Esophagus muscularis mucosa (tissue), 3 donors: ENCODE data around the gene GNAZ.

Experiments
- POLR2A ChIP-seq: fragments of 450-650 bp; IDR thresholded peaks from one replicate; pipeline ENCODE4 v1.6.1; 2017; ENCODE audit warnings: antibody characterized with exemption, moderate library complexity, mild to moderate bottlenecking, low read depth
- TF ChIP-seq, protein P1 (sequence below), 3 experiments: fragments of 200-600 bp in 2 of 3; fragments of 450-650 bp in 1 of 3; sonication (generic) in 2 of 3; IDR thresholded peaks; one replicate each; pipeline ENCODE4 v1.5.1; 2017 to 2019; ENCODE audit warnings: antibody characterized with exemption in 3 of 3, mild to moderate bottlenecking in 2 of 3, moderate library complexity in 1 of 3

DNA sequence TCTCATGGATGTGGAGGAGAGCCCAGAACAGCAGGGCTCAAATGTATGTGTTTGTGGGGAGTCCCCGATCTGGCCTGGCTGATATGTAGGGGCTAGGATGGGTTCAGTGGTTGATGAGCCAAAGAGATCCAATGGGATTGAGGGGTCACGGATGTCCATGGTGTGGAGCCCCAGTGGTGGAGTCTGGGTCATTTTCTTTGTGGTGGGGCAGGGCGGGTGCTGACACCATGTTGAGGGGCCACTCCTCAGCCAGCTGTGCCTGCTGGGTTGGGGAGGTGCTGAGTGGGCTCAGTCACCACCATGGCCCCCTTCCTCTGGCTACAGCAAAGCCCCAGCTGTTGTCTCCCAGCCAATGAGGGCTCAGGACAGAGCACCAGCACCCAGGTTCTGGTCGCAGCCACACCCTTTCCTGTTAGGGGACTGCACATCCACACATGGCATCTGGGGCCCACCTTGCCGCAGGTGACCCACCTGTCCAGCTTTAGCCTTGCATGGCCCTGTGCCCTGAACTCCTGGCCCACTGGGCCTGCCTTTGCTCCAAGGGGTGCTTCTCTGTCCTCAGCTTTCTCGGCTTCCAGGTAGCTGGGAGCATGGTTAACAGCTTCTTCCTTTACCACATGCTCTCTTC is 3.2 kb upstream of the GNAZ start:
- TF ChIP-seq, protein P1, sequence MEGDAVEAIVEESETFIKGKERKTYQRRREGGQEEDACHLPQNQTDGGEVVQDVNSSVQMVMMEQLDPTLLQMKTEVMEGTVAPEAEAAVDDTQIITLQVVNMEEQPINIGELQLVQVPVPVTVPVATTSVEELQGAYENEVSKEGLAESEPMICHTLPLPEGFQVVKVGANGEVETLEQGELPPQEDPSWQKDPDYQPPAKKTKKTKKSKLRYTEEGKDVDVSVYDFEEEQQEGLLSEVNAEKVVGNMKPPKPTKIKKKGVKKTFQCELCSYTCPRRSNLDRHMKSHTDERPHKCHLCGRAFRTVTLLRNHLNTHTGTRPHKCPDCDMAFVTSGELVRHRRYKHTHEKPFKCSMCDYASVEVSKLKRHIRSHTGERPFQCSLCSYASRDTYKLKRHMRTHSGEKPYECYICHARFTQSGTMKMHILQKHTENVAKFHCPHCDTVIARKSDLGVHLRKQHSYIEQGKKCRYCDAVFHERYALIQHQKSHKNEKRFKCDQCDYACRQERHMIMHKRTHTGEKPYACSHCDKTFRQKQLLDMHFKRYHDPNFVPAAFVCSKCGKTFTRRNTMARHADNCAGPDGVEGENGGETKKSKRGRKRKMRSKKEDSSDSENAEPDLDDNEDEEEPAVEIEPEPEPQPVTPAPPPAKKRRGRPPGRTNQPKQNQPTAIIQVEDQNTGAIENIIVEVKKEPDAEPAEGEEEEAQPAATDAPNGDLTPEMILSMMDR (IDR thresholded peaks at IDR 0.05), result no peak
- TF ChIP-seq POLR2A, result no peak
